Neural progenitor cell (in vitro differentiated cells): ENCODE data around the gene TMCC1. TPM values are rescaled to one million over a fixed set of nuclear protein-coding genes. Genes with fewer than 3 reads are reported as not detected.

Source experiments
- DNase-seq: peaks from one replicate; pipeline ENCODE4 v3.0.0-alpha.2; 2016; ENCODE audit warnings: low spot score
- H2AFZ ChIP-seq: fragments of 200-600 bp; sonication (generic); replicated peaks from 2 replicates; pipeline ENCODE4 v1.6.1; 2016; ENCODE audit warnings: antibody characterized with exemption
- H3F3A ChIP-seq: fragments of 200-600 bp; sonication (generic); 2 replicates; pipeline ENCODE4 v1.6.1; 2016; ENCODE audit warnings: antibody characterized with exemption, low read depth
- H3K27ac ChIP-seq: fragments of 200-600 bp; sonication (generic); 2 replicates; pipeline ENCODE4 v1.5.1; 2016; ENCODE audit warnings: mild to moderate bottlenecking
- H3K27me3 ChIP-seq: fragments of 200-600 bp; sonication (generic); 2 replicates; pipeline ENCODE4 v1.6.1; 2016; ENCODE audit warnings: mild to moderate bottlenecking, moderate library complexity
- H3K36me3 ChIP-seq: fragments of 200-600 bp; sonication (generic); 2 replicates; pipeline ENCODE4 v1.5.1; 2016
- H3K4me1 ChIP-seq: fragments of 200-600 bp; sonication (generic); 2 replicates; pipeline ENCODE4 v1.6.1; 2016; ENCODE audit warnings: mixed run types
- H3K4me2 ChIP-seq: fragments of 200-600 bp; sonication (generic); 2 replicates; pipeline ENCODE4 v1.6.1; 2016
- H3K4me3 ChIP-seq: fragments of 200-600 bp; sonication (generic); 2 replicates; pipeline ENCODE4 v1.5.1; 2016
- H3K79me2 ChIP-seq: fragments of 200-600 bp; sonication (generic); 2 replicates; pipeline ENCODE4 v1.6.1; 2016; ENCODE audit warnings: low read depth
- H3K9ac ChIP-seq: fragments of 200-600 bp; sonication (generic); 2 replicates; pipeline ENCODE4 v1.6.1; 2016
- H3K9me3 ChIP-seq: fragments of 200-600 bp; sonication (generic); 2 replicates; pipeline ENCODE4 v1.5.1; 2016; ENCODE audit warnings: low read depth
- H4K20me1 ChIP-seq: fragments of 200-600 bp; sonication (generic); 2 replicates; pipeline ENCODE4 v1.6.1; 2016; ENCODE audit warnings: low read depth
- H3K27ac Mint-ChIP-seq: 3 replicates; pipeline ENCODE4 v1.8.0; 2021; ENCODE audit warnings: mixed read lengths
- H3K27me3 Mint-ChIP-seq: 2 replicates; pipeline ENCODE4 v1.8.0; 2022; ENCODE audit warnings: low read depth, mild to moderate bottlenecking, inconsistent platforms, moderate library complexity, mixed read lengths; ENCODE audit not compliant: insufficient read depth
- H3K36me3 Mint-ChIP-seq: 3 replicates; pipeline ENCODE4 v1.8.0; 2021; ENCODE audit warnings: mixed read lengths
- H3K4me1 Mint-ChIP-seq: 3 replicates; pipeline ENCODE4 v1.8.0; 2021; ENCODE audit warnings: mixed read lengths
- H3K4me3 Mint-ChIP-seq: 3 replicates; pipeline ENCODE4 v1.8.0; 2021; ENCODE audit warnings: mild to moderate bottlenecking, moderate library complexity, mixed read lengths
- H3K9me3 Mint-ChIP-seq: 3 replicates; pipeline ENCODE4 v1.8.0; 2020; ENCODE audit warnings: mixed read lengths
- CTCF ChIP-seq: fragments of 200-600 bp; sonication (generic); IDR thresholded peaks from 2 replicates; pipeline ENCODE4 v1.5.1; 2017; ENCODE audit warnings: antibody characterized with exemption, mild to moderate bottlenecking
- EZH2 ChIP-seq: fragments of 200-600 bp; sonication (generic); IDR thresholded peaks from 2 replicates; pipeline ENCODE4 v1.6.1; 2017; ENCODE audit warnings: antibody characterized with exemption, mild to moderate bottlenecking, moderate library complexity
- EZH2phosphoT487 ChIP-seq: fragments of 200-600 bp; sonication (generic); IDR thresholded peaks from 2 replicates; pipeline ENCODE4 v1.6.1; 2017; ENCODE audit warnings: antibody characterized with exemption
- total RNA-seq: library from RNA; depleted of rRNA; stranded (reverse); fragments of >200 nt; gene quantifications from 2 replicates; pipeline ENCODE4 v1.2.3, GENCODE V29; 2015; ENCODE audit warnings: low replicate concordance

TMCC1 gene
- total RNA-seq, 1 donor from 2014 or later, result 29.8 TPM

- H2AFZ ChIP-seq, result no peak overlapping the region
- no peaks in the 10 kb centered on the region for H3K9me3 ChIP-seq
- H3K9me3 Mint-ChIP-seq, result no peaks in the 10 kb centered on the region
- no peaks in the 10 kb centered on the region for H3K27me3 Mint-ChIP-seq
- DNase-seq, result no peak
- H3K36me3 ChIP-seq, result no peaks in the 10 kb centered on the region
- TF ChIP-seq EZH2 (no peak), CTCF (no peak), EZH2phosphoT487 (no peak)
- H3K27ac ChIP-seq, result no peak overlapping the region
- H3F3A ChIP-seq, result no peaks in the 10 kb centered on the region
- H4K20me1 ChIP-seq, result no peaks in the 10 kb centered on the region
- H3K4me2 ChIP-seq, result no peak overlapping the region
- H3K36me3 Mint-ChIP-seq, result peaks cover 3% of the 10 kb centered on the region
- no peaks in the 10 kb centered on the region for H3K4me1 ChIP-seq
- H3K4me3 ChIP-seq, result no peak overlapping the region
- H3K27ac Mint-ChIP-seq, result no peak overlapping the region
- peaks cover 11% of the 10 kb centered on the region for H3K79me2 ChIP-seq
- H3K9ac ChIP-seq, result no peak overlapping the region
- H3K4me3 Mint-ChIP-seq, result no peak overlapping the region
- H3K4me1 Mint-ChIP-seq, result no peaks in the 10 kb centered on the region
- no peaks in the 10 kb centered on the region for H3K27me3 ChIP-seq
Observed at GRCh38 chr3:129741794-129742193, 151.7 kb downstream of the TMCC1 start.

- no peaks in the 10 kb centered on the region for H3K9me3 Mint-ChIP-seq
Observed at GRCh38 chr3:129740090-129740489, 153.4 kb downstream of the TMCC1 start.

GRCh38 chr3:129739634-129740033 is 153.9 kb downstream of the TMCC1 start:
- Histone ChIP-seq H3F3A (no peaks in the 10 kb centered on the region), H3K4me2 (no peak overlapping the region), H3K79me2 (peaks cover 11% of the 10 kb centered on the region), H2AFZ (no peak overlapping the region), H3K27me3 (no peaks in the 10 kb centered on the region), H3K27ac (no peak overlapping the region), H3K36me3 (no peaks in the 10 kb centered on the region), H3K9ac (no peak overlapping the region), H3K4me1 (no peaks in the 10 kb centered on the region), H3K9me3 (no peaks in the 10 kb centered on the region), H4K20me1 (no peaks in the 10 kb centered on the region), H3K4me3 (no peak overlapping the region)
- no peak for DNase-seq
- peaks cover 3% of the 10 kb centered on the region for H3K36me3 Mint-ChIP-seq
- no peaks in the 10 kb centered on the region for H3K4me1 Mint-ChIP-seq
- H3K9me3 Mint-ChIP-seq, result no peaks in the 10 kb centered on the region
- H3K27ac Mint-ChIP-seq, result no peak overlapping the region
- no peak overlapping the region for H3K4me3 Mint-ChIP-seq
- TF ChIP-seq EZH2phosphoT487 (no peak), EZH2 (no peak), CTCF (no peak)
- H3K27me3 Mint-ChIP-seq, result no peaks in the 10 kb centered on the region

More at GRCh38 chr3:129740090-129740489, 153.4 kb downstream of the TMCC1 start:
- Histone ChIP-seq H3K4me2 (no peak overlapping the region), H3F3A (no peaks in the 10 kb centered on the region), H3K9me3 (no peaks in the 10 kb centered on the region), H3K4me1 (no peaks in the 10 kb centered on the region), H3K4me3 (no peak overlapping the region), H3K27me3 (no peaks in the 10 kb centered on the region), H3K9ac (no peak overlapping the region), H3K36me3 (no peaks in the 10 kb centered on the region), H3K79me2 (peaks cover 11% of the 10 kb centered on the region), H2AFZ (no peak overlapping the region), H4K20me1 (no peaks in the 10 kb centered on the region), H3K27ac (no peak overlapping the region)
- no peak overlapping the region for H3K4me3 Mint-ChIP-seq
- H3K27me3 Mint-ChIP-seq, result no peaks in the 10 kb centered on the region
- no peaks in the 10 kb centered on the region for H3K4me1 Mint-ChIP-seq
- no peak overlapping the region for H3K27ac Mint-ChIP-seq
- H3K36me3 Mint-ChIP-seq, result peaks cover 3% of the 10 kb centered on the region
- TF ChIP-seq EZH2phosphoT487 (no peak), CTCF (no peak), EZH2 (no peak)
- DNase-seq, result no peak
